OCI-LY7 (cell line): Measurements from ENCODE around the gene SLAMF1.

Experiments used
- CTCF ChIP-seq: fragments of 200-600 bp; sonication (generic); conservative IDR thresholded peaks from 2 replicates; pipeline ENCODE4 v1.5.1; 2014; ENCODE audit warnings: mild to moderate bottlenecking, antibody characterized with exemption, low read length, moderate library complexity, mixed read lengths
- EZH2phosphoT487 ChIP-seq: fragments of 200-600 bp; sonication (generic); IDR thresholded peaks from 2 replicates; pipeline ENCODE4 v1.6.1; 2018; ENCODE audit warnings: low read depth, borderline replicate concordance, mild to moderate bottlenecking, mixed run types, antibody characterized with exemption, low read length, moderate library complexity, mixed read lengths

GRCh38 chr1:160681891-160682140, 35.0 kb upstream of the SLAMF1 start:
- no peak for TF ChIP-seq CTCF
- no peak for TF ChIP-seq EZH2phosphoT487
